LoVo (cell line): Measurements from ENCODE around the gene TBC1D5.

Experiments used
- DNase-seq: peaks from one replicate; pipeline ENCODE4 v3.0.0-alpha.2; 2016; ENCODE audit warnings: low spot score

The TBC1D5 gene

DNA sequence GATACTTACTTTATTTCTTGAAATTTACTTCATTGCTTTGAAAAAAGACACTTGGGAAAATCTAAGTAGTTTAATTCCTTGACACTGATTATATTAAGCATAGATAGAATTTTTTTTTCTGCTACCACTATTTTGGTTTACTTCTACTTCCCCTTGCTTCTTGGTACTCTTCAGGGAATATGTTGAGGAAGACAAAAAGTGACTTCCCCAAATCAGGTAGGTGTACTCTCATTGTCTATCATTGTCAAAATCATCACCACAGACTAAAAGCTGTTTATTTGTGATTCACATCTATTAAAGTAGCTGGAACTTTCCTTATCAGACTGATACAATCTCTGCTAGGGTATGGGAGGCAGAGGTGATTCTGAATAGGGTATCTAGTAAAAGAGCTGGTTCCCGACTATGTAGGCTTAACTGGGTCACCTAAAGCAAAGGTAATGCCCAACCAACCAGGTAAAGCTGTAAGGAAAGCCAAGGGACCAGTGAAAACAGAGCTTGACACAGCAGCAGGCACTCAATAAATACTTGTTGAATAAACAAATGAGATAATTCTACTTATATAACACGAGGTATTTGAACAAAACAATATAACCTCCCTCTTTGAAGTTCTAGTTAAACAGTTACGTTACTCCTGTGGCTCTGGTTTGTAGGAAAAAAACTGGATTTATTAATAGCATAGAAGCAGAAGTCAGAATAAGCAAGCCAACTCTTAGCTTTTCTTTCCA lies 510.7 kb downstream of the TBC1D5 start:
- no peak for DNase-seq

DNA sequence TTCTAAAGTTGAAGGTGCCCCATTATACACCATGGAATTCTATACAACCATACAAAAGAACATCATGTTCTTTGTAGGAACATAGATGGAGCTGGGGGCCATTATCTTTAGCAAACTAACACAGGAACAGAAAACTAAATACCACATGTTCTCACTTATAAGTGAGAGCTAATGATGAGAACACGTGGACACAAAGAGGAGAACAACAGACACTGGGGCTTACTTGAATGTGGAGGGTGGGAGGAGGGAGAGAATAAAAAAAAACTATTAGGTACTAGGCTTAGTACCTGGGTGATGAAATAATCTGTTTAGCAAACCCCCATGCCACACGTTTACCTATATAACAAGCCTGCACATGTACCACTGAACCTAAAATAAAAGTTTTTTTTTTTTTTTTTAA lies 515.0 kb downstream of the TBC1D5 start:
- DNase-seq: no peak

DNA sequence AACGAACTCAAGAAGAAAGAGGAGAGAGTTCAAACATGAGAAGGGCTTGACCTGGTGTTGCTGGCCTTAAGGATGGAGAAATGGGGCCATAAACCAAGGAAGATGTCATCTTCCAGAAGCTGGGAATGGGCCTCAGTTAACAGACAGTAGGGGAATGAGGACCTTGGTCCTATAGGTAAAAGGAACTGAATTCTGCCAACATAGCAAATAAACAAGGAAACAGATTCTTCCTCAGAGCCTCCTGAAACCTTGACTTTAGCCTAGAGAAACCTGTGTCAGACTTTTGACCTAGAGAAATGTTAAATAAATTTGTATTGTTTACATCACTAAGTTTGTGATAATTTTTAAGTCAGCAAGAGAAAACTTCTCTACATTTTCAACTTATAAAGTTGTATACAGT lies 520.9 kb downstream of the TBC1D5 start:
- DNase-seq: no peak

DNA sequence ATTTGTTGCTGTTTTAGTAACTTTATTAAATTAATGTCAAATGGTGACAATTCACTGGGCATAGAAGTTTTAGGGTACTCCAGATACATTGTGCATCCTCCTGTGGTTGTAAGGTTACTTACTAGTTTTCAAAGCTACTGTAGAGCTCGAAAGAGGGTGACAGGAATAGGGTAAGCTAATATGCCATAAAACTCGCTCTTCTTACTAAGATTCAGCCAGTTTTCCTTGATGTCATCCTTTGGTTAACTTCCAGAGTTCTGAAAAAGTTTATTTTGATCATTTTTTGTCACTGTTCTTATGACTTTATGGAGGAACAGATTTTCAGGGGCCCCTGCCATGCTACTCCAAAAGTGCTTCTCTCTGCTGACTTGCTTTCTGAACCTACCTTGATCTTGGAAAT lies 522.8 kb downstream of the TBC1D5 start:
- no peak for DNase-seq

DNA sequence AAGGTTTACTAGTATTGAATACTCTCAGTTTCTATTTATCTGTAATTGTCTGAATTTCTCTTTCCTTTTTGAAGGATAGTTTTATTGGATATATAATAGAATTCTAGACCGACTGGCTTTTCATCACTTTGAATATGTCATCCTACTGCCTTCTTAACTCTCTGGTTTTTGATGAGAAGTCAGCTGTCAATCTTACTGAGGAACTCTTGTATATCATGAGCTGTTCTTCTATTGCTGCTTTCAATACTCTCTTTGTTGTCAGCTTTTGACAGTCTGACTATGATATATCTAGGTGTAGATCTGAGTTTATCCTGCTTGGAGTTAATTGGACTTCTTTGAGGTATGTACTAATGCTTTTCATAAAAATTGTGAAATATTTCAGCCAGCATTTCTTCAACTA lies 523.8 kb downstream of the TBC1D5 start:
- DNase-seq: no peak

DNA sequence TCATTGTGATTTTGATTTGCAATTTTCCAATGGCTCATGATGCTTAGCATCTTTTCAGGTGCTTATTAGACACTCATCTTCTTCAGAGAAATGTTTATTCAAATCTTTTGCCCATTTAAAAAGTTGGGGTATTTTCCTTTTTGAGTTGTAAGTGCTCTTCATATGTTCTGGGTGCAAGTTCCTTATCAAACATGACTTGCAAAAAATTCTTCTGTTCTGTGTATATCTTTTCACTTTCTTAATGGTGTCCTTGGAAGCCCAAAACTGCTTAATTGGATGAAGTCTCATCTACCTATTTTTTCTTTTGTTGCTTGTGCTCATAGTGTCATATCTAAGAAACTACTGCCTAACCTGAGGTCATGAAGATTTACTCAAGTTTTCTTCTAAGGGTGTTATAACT lies 524.8 kb downstream of the TBC1D5 start:
- DNase-seq: no peak

DNA sequence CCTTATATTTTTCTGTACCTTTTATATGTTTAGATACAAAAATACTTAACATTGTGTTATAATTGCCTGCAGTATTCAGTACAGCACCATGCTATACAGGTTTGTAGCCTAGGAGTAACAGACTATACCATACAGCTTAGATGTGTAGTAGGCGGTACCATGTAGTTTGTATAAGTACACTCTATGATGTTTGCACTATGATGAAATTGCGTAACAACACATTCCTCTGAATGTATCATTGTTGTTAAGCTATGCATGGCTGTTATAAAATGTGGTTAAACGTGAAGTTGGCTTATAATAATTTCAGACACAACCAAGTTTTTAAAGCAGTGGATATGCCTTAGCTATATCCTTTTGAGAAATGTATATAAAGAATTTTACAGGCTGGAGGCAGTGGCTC lies 529.3 kb downstream of the TBC1D5 start:
- no peak for DNase-seq

DNA sequence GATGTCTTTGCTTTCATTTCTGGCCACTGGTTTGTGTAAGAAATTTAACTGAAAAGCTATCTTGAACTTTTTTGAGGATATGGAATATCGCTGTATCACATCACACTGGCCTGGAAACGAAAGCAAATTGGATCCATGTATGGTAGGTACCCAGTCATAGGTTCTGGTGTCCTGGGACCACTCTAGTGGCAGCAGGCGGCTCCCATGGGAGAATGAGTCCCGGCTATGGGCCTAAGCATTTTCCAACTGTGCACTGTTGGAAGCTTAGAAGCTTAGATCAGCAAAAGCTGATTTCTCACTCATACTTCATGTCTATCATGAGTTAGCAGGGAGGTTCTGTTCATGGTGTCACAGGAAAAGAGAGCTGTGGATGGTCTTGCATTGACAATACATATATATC lies 534.5 kb downstream of the TBC1D5 start:
- no peak for DNase-seq

DNA sequence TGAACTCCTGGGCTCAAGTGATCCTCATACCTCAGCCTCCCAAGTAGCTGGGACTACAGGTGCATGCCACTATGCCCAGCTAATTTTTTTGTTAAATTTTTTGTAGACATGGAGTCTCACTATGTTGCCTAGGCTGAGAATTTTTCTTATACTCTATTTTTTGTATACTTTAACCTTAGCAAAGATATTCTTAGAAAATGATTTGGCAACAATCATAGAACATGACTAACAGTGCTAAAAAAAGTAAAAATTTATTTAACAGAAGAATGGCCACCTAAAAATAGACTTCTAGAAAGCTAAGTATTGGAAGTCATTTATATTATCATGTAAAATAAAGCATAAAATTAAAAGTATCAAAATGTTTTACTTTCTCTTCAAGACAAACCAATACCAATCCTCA lies 535.4 kb downstream of the TBC1D5 start:
- no peak for DNase-seq

DNA sequence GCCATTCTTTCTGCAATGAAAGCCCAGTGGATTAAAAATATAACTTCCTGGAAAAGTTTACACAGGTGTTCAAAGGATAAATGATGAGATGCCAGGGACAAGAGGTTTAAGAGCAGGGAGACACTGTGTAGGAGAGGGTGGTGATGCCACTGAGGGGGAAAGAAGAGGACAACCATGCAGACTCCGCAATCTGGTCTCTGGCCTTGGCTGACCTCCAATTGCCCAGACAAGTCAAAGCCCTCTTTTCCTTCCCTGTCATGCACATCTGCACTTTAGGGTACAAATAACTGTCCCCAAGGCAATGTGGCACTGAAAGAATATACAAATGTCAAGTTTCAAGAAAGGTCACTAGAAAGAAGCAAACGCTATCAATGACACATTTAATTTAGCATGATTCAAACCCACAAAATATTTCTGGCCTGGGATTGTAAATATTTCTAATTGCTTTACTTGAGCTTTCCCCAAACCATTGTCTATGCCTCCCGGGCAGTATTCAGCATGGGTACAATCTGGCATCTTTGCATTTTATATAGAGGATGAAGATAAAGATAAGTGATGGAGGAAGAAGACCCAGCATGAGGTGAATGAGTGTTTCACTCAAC lies 538.3 kb downstream of the TBC1D5 start:
- no peak for DNase-seq

DNA sequence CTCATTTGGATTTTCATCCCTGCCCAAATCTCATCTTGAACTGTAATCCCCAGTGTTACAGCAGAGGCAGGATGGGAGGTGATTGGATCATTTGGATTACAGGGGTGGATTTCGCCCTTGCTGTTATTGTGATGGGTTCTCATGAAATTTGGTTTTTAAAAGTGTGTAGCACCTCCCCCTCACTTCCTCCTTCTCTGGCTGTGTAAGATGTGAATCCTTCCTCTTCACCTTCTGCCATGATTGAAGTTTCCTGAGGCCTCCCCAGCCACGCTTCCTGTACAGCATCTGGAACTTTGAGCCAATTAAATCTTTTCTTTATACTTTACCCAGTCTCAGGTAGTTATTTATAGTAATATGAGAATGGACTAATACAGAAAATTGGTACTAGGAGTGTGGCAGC lies 540.9 kb downstream of the TBC1D5 start:
- DNase-seq: no peak

DNA sequence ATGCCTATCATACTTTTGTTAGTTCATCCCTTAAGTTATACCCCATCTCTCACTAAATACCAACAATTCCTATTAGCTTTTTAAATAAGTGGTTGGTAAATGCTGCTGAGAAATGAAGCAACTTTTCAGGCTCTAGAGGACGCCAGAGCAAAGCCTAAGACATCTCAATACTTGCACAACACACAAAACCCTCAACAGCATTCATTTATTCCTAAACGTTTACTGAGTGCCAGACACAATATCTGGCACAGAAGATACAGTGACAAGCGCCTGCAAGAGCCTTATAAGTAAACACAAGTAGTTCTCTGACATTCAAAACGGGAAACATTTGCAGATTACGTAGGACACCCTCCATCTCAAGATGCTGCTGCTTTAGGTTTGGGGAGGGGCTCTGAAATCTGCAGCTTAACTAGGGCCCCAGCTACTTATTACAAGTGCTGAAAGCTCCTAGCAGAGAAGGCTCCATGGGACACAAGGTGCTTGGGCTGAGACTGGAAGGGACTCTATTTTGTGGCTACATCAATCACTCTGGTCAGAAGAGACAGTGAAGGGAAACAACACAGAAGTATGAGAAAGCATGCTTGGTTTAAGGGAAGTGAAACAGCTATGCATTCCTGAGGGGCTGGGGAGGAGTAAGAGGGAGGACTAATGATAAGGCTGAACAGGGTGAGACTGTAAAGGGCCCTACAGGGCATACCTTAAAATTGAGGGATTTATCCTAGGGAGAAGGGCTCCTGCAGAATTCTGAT lies 546.4 kb downstream of the TBC1D5 start:
- DNase-seq: no peak

DNA sequence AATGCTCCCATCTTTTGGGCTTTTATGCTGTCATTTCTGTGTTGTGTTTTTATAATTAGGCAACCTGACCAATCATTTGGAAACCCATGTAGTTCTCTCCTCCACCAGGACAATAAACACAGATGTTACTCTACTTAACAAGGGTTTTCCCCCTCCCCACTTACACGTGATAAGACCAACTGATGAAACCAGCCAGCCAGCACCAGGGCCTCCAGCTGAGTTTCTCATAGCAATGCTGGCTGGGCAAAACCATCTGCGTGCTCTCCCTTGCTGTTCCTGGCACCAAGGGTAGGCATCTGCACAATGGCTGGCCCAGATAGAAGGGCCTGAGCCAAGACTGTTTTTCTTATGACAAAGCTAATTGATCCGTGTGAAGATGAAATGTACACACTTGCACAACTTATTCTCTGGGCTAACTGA lies 547.2 kb downstream of the TBC1D5 start:
- DNase-seq: no peak

DNA sequence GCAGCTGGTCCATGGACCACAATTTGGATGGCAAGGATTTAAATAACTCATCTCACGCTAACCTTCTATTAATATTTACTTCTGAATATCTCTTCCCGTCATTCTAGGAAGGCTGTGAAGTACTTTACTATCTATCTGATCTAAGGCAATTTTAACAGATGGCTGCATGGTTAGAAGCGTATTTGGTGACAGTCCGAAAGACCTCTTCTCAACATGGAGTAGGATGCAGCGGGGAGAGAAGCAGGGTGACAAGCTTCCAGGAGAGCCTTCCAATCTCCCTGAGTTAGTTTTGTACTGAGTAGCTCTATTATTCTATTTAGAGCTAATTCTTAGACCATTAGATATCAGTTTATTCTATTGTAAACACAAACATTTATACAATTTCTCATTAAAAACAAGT lies 548.3 kb downstream of the TBC1D5 start:
- no peak for DNase-seq

DNA sequence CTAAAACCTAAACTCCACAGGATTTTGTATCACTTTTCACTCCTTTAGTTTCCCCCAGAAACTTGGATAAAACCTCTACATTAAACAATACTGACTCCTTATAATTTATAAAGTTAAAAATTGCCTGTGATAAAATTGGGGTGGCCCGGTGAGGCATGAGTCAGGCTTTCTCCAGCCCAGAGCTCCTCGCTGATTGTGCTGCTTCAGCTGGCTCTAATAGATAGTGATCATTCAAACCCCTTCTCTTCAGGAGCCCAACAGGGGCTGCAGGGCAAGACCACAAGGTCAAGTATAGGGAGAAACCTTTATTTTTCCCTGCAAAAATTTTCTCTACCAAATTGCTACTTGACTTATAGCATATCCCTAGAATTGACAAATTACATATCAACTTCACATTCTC lies 549.4 kb downstream of the TBC1D5 start:
- DNase-seq: no peak

DNA sequence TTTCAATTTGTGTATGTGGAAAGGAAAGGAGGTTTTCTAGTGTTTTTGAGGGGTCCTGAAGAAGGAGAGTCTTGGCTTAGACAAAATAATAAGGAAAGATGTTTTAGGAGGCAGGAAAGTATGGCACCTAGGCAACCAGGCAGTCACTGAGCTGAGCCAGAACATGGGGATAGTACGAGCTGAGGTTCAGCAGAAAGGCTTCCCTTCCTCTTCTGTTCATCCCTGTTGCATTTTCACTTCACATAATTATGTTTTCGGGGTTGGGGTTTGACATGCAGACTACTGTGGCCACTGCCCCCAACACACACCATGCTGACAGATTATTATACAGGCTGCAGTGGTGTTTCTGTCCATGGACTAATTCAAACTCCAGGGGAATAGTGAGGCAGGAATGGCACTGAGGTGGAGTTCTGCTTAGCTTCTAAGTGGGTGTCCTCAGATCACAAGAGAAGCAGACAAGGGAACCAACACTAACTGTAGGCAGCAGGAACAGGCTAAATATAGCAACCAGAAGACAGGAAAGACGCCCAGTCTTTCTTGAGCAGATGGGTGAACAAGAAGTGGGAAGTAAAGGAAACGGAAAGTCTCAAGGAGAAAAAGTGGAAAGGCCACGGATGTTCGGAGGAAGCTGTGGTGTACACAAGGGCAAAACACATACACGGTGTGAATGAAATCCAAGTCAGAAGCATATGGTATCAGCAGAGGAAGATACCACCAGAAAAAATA lies 551.9 kb downstream of the TBC1D5 start:
- no peak for DNase-seq

DNA sequence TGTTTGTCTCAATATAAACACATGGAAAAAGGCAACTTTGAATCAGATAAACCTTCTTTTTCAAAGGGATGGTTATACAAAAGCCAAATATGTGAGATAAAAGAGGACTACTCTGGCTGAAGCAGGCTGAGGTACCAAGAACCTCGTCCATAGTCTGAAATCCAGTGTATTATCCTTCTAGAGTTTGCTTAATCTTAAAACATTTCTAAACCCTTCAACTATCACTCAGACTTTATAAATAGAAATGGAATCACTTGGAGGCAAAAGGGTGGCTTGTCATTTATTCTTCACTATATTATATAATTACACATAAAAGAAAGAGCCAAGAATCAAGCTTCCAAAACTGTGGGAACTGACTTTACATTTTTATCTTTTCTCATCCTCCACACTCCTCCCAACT lies 554.1 kb downstream of the TBC1D5 start:
- no peak for DNase-seq

DNA sequence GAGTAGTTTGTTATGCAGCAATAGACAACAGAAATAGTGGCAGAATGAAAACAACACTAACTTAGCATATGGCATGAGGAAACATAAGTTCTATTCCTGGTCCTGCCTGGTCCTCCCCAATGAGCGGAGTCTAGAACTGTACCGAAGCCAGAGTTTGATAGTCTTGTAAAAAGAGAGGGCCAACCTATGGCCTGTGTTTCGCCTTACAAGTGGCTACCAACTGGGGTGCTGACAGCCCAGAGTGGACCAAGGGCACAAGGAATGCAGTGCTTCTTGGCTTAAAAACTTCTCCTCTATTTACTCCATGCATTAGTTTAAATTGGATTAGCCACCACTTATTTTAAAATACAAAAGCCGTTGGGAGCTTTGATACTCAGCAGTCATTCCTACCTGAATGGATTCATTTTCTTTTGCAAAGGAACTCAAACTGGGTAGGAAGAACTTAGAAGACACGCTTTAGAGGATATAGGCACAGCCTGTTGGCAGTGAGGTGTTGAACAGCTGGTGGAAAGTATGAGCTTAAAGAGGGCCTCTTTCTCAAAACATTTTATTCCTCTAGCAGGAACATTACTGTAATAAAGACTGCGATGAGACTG lies 554.7 kb downstream of the TBC1D5 start:
- DNase-seq: no peak

DNA sequence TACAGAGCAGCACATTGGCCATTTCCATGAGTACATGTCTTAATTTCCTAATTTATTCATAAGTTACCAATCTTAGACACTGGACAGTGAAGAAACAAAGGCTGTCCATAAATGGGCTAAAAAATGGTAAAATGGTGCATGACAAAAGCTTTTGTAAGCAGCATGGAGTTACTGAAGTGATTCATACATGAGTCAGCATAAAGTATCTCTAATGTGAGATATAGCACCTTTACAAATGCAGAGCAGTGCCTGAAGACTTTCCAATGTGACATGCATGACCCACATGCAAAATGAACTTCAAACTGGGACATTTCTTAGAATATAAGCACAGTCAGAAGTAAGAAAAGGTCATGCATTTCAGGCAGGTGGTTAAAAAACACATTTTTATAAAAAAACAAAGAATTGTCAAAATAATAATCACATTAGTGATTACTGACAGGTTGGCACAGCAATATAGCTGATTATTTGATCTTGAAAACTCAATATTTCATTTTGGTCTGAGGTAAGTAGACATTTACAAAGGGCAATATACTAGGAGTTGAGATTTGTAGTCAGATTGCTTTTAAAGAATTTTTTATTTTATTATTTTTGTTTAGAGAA lies 558.4 kb downstream of the TBC1D5 start:
- DNase-seq: no peak

DNA sequence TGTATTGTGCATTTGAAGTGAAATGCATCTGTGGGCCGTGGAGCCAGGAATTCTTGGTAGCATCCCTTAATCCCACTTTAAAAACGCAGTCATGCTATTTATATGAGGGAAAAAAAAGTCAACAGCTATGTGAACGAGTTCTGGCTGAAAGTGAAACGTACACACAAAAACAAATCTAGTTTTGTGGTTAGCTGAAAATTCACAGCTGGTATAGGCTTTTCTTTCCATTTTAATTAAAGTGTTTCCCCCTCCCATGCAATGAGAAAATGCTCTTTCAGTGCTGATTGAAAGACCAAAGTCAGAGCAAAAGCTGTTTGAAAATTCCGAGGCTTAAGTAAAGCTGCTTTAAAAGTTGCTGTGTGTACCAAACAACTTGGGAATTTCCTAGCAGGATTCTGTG lies 560.3 kb downstream of the TBC1D5 start:
- no peak for DNase-seq

DNA sequence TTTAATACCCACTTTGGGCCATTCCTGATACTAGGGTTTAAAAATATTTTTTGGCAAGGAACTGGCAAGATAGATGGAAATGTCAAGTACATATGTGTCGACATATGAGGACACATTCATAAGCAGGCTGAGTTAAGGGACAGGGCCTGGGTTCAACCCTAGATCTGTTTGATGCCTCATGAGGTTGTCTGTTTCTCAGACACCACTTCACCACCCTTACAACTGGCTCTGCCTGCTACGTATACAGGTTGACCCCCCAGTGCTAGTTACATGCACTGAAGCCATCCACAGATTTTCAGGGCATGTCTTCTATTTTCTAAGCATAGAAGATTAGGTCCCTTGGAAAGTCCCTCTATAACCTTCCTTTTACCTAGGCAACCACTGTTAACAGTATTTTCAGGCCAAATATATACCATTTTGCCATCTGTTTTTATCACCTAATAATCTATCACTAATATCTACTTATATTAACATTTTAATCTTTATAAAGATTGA lies 561.0 kb downstream of the TBC1D5 start:
- DNase-seq: no peak
